ENCODE data around the gene COL24A1. TPM values are rescaled to one million over a fixed set of nuclear protein-coding genes. Genes with fewer than 3 reads are reported as not detected.

The COL24A1 gene
- total RNA-seq, 1 experiment from 2014 or later, result 1.1 TPM

DNA sequence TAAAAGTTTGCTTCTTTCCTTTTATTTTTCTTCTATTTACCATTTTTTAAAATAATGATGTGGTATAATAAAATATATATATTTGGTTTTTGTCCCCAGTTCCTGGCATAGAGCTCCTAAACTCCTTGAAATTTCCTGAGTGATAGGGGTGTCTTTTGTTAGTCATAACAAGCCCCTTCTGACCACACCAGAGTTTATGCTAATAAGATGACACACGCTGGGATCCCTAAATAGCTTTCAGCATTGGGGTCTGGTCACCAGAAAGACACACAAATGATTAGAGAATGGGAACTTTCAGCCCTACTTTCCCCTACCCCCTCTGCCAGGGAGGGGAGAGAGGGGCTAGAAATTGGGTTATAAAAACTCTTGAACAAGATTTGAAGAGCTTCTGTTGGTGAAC is 56.2 kb downstream of the COL24A1 start (continued):
- TF ChIP-seq ZNF232 (CRISPR knock-in tag; IDR thresholded peaks at IDR 0.05) (no peak), PRRX2 (CRISPR knock-in tag; IDR thresholded peaks at IDR 0.05) (no peak), SOX15 (CRISPR knock-in tag; IDR thresholded peaks at IDR 0.05) (no peak), RELA (CRISPR knock-in tag; IDR thresholded peaks at IDR 0.05; ENCODE audit: borderline replicate concordance) (no peak), ZNF263 (CRISPR knock-in tag; IDR thresholded peaks at IDR 0.05; ENCODE audit: low read depth) (no peak)
- TF ChIP-seq, protein P1, sequence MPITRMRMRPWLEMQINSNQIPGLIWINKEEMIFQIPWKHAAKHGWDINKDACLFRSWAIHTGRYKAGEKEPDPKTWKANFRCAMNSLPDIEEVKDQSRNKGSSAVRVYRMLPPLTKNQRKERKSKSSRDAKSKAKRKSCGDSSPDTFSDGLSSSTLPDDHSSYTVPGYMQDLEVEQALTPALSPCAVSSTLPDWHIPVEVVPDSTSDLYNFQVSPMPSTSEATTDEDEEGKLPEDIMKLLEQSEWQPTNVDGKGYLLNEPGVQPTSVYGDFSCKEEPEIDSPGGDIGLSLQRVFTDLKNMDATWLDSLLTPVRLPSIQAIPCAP (CRISPR knock-in tag; IDR thresholded peaks at IDR 0.05), result no peak
- TF ChIP-seq, protein P2, sequence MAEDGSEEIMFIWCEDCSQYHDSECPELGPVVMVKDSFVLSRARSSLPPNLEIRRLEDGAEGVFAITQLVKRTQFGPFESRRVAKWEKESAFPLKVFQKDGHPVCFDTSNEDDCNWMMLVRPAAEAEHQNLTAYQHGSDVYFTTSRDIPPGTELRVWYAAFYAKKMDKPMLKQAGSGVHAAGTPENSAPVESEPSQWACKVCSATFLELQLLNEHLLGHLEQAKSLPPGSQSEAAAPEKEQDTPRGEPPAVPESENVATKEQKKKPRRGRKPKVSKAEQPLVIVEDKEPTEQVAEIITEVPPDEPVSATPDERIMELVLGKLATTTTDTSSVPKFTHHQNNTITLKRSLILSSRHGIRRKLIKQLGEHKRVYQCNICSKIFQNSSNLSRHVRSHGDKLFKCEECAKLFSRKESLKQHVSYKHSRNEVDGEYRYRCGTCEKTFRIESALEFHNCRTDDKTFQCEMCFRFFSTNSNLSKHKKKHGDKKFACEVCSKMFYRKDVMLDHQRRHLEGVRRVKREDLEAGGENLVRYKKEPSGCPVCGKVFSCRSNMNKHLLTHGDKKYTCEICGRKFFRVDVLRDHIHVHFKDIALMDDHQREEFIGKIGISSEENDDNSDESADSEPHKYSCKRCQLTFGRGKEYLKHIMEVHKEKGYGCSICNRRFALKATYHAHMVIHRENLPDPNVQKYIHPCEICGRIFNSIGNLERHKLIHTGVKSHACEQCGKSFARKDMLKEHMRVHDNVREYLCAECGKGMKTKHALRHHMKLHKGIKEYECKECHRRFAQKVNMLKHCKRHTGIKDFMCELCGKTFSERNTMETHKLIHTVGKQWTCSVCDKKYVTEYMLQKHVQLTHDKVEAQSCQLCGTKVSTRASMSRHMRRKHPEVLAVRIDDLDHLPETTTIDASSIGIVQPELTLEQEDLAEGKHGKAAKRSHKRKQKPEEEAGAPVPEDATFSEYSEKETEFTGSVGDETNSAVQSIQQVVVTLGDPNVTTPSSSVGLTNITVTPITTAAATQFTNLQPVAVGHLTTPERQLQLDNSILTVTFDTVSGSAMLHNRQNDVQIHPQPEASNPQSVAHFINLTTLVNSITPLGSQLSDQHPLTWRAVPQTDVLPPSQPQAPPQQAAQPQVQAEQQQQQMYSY (CRISPR knock-in tag; IDR thresholded peaks at IDR 0.05), result no peak

DNA sequence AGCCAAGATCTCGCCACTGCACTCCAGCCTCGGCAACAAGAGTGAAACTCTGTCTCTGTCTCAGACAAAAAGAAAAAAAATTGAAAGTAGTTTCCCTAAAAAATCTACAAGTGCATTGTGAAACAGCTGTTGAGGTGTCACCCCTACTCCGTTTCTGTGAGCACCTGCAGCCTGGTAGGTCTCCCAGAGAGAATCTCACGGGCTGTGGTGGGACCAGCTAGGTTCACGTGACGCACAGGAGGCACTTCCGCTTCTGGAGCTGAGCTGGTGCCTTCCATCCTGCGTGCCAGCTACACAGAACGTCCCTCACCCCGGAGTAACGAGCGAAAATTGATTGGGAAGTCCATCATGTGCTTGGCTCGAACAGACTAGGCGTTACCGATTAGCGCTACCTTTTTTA is 66.8 kb downstream of the COL24A1 start:
- Mint-ChIP-seq H3K36me3 (no peaks in the 10 kb centered on the region), H3K4me3 (no peak overlapping the region), H3K27me3 (ENCODE audit: low read depth) (no peaks in the 10 kb centered on the region), H3K9me3 (peaks cover 10% of the 10 kb centered on the region), H3K4me1 (no peaks in the 10 kb centered on the region), H3K27ac (no peak overlapping the region)
- ATAC-seq, result no peak
- ChIA-PET POLR2A (no interaction called here), CTCF (no interaction called here)
- no peak for DNase-seq (ENCODE audit: low spot score)
- no peak for TF ChIP-seq SOX15 (CRISPR knock-in tag; IDR thresholded peaks at IDR 0.05)
- TF ChIP-seq RORB (CRISPR knock-in tag; IDR thresholded peaks at IDR 0.05), result no peak
- TF ChIP-seq, protein P3, sequence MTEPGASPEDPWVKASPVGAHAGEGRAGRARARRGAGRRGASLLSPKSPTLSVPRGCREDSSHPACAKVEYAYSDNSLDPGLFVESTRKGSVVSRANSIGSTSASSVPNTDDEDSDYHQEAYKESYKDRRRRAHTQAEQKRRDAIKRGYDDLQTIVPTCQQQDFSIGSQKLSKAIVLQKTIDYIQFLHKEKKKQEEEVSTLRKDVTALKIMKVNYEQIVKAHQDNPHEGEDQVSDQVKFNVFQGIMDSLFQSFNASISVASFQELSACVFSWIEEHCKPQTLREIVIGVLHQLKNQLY (CRISPR knock-in tag; IDR thresholded peaks at IDR 0.05), result no peak
- TF ChIP-seq, protein P1 (CRISPR knock-in tag; IDR thresholded peaks at IDR 0.05), result no peak
- TF ChIP-seq, protein P4, sequence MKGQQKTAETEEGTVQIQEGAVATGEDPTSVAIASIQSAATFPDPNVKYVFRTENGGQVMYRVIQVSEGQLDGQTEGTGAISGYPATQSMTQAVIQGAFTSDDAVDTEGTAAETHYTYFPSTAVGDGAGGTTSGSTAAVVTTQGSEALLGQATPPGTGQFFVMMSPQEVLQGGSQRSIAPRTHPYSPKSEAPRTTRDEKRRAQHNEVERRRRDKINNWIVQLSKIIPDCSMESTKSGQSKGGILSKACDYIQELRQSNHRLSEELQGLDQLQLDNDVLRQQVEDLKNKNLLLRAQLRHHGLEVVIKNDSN (CRISPR knock-in tag; IDR thresholded peaks at IDR 0.05), result no peak
- TF ChIP-seq, protein P5, sequence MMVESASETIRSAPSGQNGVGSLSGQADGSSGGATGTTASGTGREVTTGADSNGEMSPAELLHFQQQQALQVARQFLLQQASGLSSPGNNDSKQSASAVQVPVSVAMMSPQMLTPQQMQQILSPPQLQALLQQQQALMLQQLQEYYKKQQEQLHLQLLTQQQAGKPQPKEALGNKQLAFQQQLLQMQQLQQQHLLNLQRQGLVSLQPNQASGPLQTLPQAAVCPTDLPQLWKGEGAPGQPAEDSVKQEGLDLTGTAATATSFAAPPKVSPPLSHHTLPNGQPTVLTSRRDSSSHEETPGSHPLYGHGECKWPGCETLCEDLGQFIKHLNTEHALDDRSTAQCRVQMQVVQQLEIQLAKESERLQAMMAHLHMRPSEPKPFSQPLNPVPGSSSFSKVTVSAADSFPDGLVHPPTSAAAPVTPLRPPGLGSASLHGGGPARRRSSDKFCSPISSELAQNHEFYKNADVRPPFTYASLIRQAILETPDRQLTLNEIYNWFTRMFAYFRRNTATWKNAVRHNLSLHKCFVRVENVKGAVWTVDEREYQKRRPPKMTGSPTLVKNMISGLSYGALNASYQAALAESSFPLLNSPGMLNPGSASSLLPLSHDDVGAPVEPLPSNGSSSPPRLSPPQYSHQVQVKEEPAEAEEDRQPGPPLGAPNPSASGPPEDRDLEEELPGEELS (CRISPR knock-in tag; IDR thresholded peaks at IDR 0.05), result no peak

DNA sequence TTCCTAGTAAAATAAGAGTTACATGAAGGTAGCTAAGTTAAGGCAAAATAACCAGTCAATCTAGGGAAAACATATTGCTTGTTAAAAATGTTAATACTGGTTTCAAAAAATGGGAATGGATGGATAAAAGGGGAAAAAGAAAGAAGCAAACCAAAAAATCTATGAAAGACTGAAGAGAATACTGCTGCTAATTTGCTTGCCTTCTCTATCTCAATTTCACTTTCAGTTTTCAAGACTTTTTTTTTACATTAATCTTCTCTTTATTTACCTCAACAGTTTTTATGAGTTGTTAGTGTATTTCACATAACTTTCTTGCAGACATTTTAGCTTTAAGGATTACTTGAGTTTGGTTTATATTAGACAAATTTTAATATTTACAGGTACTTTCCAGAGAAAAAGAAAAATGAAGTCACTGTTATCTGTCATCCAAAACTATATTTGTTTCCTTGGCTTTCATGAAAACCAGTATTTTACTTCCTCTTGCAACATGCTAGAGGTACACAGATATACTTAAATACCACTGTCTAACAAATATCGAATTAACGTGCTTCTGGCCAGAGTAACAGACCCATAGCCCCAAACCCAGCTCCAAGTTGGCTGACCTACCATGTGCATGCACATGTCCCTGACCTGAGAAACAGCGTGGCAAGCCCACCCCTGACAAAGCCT is 70.7 kb downstream of the COL24A1 start:
- Mint-ChIP-seq H3K4me3 (no peak overlapping the region), H3K36me3 (no peaks in the 10 kb centered on the region), H3K27me3 (ENCODE audit: low read depth) (no peaks in the 10 kb centered on the region), H3K27ac (no peak overlapping the region), H3K4me1 (no peaks in the 10 kb centered on the region), H3K9me3 (no peaks in the 10 kb centered on the region)
- ATAC-seq (no peak), DNase-seq (ENCODE audit: low spot score) (no peak)
- ChIA-PET CTCF (no interaction called here), POLR2A (no interaction called here)
- TF ChIP-seq ZNF423 (CRISPR knock-in tag; IDR thresholded peaks at IDR 0.05), result no peak
- TF ChIP-seq ZNF263 (CRISPR knock-in tag; IDR thresholded peaks at IDR 0.05; ENCODE audit: low read depth), result no peak
- TF ChIP-seq CREB1 (CRISPR knock-in tag; IDR thresholded peaks at IDR 0.05), result no peak
- TF ChIP-seq NR2C2 (CRISPR knock-in tag; IDR thresholded peaks at IDR 0.05), result no peak
- TF ChIP-seq, protein P6, sequence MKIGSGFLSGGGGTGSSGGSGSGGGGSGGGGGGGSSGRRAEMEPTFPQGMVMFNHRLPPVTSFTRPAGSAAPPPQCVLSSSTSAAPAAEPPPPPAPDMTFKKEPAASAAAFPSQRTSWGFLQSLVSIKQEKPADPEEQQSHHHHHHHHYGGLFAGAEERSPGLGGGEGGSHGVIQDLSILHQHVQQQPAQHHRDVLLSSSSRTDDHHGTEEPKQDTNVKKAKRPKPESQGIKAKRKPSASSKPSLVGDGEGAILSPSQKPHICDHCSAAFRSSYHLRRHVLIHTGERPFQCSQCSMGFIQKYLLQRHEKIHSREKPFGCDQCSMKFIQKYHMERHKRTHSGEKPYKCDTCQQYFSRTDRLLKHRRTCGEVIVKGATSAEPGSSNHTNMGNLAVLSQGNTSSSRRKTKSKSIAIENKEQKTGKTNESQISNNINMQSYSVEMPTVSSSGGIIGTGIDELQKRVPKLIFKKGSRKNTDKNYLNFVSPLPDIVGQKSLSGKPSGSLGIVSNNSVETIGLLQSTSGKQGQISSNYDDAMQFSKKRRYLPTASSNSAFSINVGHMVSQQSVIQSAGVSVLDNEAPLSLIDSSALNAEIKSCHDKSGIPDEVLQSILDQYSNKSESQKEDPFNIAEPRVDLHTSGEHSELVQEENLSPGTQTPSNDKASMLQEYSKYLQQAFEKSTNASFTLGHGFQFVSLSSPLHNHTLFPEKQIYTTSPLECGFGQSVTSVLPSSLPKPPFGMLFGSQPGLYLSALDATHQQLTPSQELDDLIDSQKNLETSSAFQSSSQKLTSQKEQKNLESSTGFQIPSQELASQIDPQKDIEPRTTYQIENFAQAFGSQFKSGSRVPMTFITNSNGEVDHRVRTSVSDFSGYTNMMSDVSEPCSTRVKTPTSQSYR (CRISPR knock-in tag; IDR thresholded peaks at IDR 0.05), result no peak
- TF ChIP-seq ETV6 (CRISPR knock-in tag; IDR thresholded peaks at IDR 0.05), result no peak
- TF ChIP-seq RELA (CRISPR knock-in tag; IDR thresholded peaks at IDR 0.05; ENCODE audit: borderline replicate concordance), result no peak
- TF ChIP-seq TEAD4 (CRISPR knock-in tag; IDR thresholded peaks at IDR 0.05), result no peak
- TF ChIP-seq, protein P7, sequence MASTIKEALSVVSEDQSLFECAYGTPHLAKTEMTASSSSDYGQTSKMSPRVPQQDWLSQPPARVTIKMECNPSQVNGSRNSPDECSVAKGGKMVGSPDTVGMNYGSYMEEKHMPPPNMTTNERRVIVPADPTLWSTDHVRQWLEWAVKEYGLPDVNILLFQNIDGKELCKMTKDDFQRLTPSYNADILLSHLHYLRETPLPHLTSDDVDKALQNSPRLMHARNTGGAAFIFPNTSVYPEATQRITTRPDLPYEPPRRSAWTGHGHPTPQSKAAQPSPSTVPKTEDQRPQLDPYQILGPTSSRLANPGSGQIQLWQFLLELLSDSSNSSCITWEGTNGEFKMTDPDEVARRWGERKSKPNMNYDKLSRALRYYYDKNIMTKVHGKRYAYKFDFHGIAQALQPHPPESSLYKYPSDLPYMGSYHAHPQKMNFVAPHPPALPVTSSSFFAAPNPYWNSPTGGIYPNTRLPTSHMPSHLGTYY (CRISPR knock-in tag; IDR thresholded peaks at IDR 0.05), result no peak
